OCI-LY7 (cell line): Measurements from ENCODE around the gene ZDHHC3. TPM values are rescaled to one million over a fixed set of nuclear protein-coding genes. Genes with fewer than 3 reads are reported as not detected.
A peak's percentile ranks its signal among the peaks of the same experiment; 100 is the strongest.
"Not testable (repeated sequence)": the region's sequence is repeated elsewhere in the genome, so short reads cannot be mapped to it uniquely, and the experiment has no call there.

Source experiments
- BruUV-seq: library from RNA; stranded (reverse); fragments of 400-500 nt; replicated peaks from 2 replicates; lab custom pipeline; 2021; lab: Mats Ljungman, UMichigan
- CTCF ChIA-PET: fragments of 300-600 bp; sonication (Branson Sonifier 250); formaldehyde crosslinking; loops from one replicate; lab custom pipeline; 2022; ENCODE audit warnings: antibody characterized with exemption; ENCODE audit not compliant: unreplicated experiment; lab: Charles Lee
- POLR2A ChIA-PET: fragments of 300-600 bp; sonication (Branson Sonifier 250); formaldehyde crosslinking; loops from one replicate; lab custom pipeline; 2022; ENCODE audit warnings: antibody characterized with exemption; lab: Charles Lee
- DNase-seq: peaks from one replicate; pipeline ENCODE4 v3.0.0-alpha.2; 2015; ENCODE audit warnings: low spot score
- H2AFZ ChIP-seq: fragments of 200-600 bp; sonication (generic), shearing (Covaris generic); 2 replicates; pipeline ENCODE4 v1.6.1; 2014; ENCODE audit warnings: mild to moderate bottlenecking, antibody characterized with exemption, low read length, moderate library complexity
- H3K27ac ChIP-seq: fragments of 200-600 bp; sonication (generic); 2 replicates; pipeline ENCODE4 v1.5.1; 2014; ENCODE audit warnings: mixed run types, low read depth, mild to moderate bottlenecking, moderate library complexity, low read length, inconsistent platforms; ENCODE audit not compliant: poor library complexity, severe bottlenecking
- H3K36me3 ChIP-seq: fragments of 200-600 bp; sonication (generic); 2 replicates; pipeline ENCODE4 v1.6.1; 2014; ENCODE audit warnings: mild to moderate bottlenecking, antibody characterized with exemption, low read length, moderate library complexity, mixed read lengths; ENCODE audit not compliant: insufficient read depth
- H3K4me1 ChIP-seq: fragments of 200-600 bp; sonication (generic); 2 replicates; pipeline ENCODE4 v1.5.1; 2014; ENCODE audit warnings: mild to moderate bottlenecking, low read length; ENCODE audit not compliant: insufficient read depth, poor library complexity, severe bottlenecking
- H3K4me2 ChIP-seq: fragments of 200-600 bp; sonication (generic); 2 replicates; pipeline ENCODE4 v1.6.1; 2014; ENCODE audit warnings: mild to moderate bottlenecking, low read length
- H3K4me3 ChIP-seq: fragments of 200-600 bp; sonication (generic); 2 replicates; pipeline ENCODE4 v1.5.1; 2014; ENCODE audit warnings: mild to moderate bottlenecking, low read depth, low read length; ENCODE audit not compliant: poor library complexity, severe bottlenecking
- H3K79me2 ChIP-seq: fragments of 200-600 bp; sonication (generic); 2 replicates; pipeline ENCODE4 v1.6.1; 2016; ENCODE audit warnings: low read depth, mild to moderate bottlenecking, low read length, moderate library complexity, mixed read lengths; ENCODE audit not compliant: insufficient read depth
- H3K9me2 ChIP-seq: fragments of 200-600 bp; sonication (generic); 2 replicates; pipeline ENCODE4 v1.6.1; 2016; ENCODE audit warnings: mild to moderate bottlenecking, low read length, mixed read lengths; ENCODE audit not compliant: insufficient read depth
- H3K9me3 ChIP-seq: fragments of 200-600 bp; sonication (generic); 2 replicates; pipeline ENCODE4 v1.6.1; 2014; ENCODE audit warnings: mild to moderate bottlenecking, mixed run types, low read length, mixed read lengths
- H4K20me1 ChIP-seq: fragments of 200-600 bp; sonication (generic); 2 replicates; pipeline ENCODE4 v1.6.1; 2014; ENCODE audit warnings: mild to moderate bottlenecking, antibody characterized with exemption, low read length, moderate library complexity, mixed read lengths; ENCODE audit not compliant: insufficient read depth
- EZH2phosphoT487 ChIP-seq: fragments of 200-600 bp; sonication (generic); IDR thresholded peaks from 2 replicates; pipeline ENCODE4 v1.6.1; 2018; ENCODE audit warnings: low read depth, borderline replicate concordance, mild to moderate bottlenecking, mixed run types, antibody characterized with exemption, low read length, moderate library complexity, mixed read lengths
- intact Hi-C: fragments of 100-400 bp; cut with micrococcal nuclease; formaldehyde crosslinking; loops from one replicate; pipeline ENCODE4 v1.10.0; 2022; ENCODE audit not compliant: unreplicated experiment
- total RNA-seq, 2 experiments: library from RNA; depleted of rRNA in 1 of 2; stranded (reverse); fragments of >200 nt in 1 of 2; shearing (Covaris generic) in 1 of 2; gene quantifications; 2 replicates each; pipeline ENCODE4 v1.2.3, GENCODE V29; 2014 to 2022
- TF ChIP-seq, protein P1 (sequence below): fragments of 200-600 bp; sonication (generic); conservative IDR thresholded peaks from 2 replicates; pipeline ENCODE4 v1.5.1; 2014; ENCODE audit warnings: mild to moderate bottlenecking, antibody characterized with exemption, low read length, moderate library complexity, mixed read lengths

The ZDHHC3 gene
- total RNA-seq, 2 experiments from 2014 or later: 53.1 to 53.6 TPM

DNA sequence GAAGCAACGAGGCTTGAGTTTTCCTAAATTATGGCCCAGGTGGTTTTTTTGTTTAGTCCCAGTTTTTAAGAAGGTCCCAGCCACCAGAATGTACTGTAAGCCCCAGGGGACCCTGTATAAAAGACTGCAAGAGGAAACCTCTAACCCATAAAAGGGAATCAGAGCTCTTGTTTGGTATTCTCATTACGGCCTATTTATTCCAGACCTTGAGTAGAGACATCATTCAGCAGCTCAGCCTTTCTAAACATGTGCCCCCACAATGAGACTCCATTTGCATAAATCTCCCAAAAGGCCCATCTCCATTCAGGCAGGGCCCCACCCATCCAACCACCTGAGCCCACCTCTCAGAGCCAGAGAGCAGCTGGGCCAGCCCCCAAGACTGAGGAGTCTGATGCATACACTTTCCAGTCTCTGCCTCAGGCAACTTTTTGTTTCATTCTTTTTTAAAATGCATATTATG is 25.7 kb downstream of the ZDHHC3 start:
- no peaks in the 10 kb centered on the region for H3K9me2 ChIP-seq
- ChIA-PET CTCF (interaction anchor here (0.6 kb wide), 1 partner anchor 18 kb away, joined by 3 read pairs; no protein-coding TSS in a partner anchor), POLR2A (no interaction called here)
- TF ChIP-seq, protein P1, sequence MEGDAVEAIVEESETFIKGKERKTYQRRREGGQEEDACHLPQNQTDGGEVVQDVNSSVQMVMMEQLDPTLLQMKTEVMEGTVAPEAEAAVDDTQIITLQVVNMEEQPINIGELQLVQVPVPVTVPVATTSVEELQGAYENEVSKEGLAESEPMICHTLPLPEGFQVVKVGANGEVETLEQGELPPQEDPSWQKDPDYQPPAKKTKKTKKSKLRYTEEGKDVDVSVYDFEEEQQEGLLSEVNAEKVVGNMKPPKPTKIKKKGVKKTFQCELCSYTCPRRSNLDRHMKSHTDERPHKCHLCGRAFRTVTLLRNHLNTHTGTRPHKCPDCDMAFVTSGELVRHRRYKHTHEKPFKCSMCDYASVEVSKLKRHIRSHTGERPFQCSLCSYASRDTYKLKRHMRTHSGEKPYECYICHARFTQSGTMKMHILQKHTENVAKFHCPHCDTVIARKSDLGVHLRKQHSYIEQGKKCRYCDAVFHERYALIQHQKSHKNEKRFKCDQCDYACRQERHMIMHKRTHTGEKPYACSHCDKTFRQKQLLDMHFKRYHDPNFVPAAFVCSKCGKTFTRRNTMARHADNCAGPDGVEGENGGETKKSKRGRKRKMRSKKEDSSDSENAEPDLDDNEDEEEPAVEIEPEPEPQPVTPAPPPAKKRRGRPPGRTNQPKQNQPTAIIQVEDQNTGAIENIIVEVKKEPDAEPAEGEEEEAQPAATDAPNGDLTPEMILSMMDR: no peak
- no peak for TF ChIP-seq EZH2phosphoT487
- no peak overlapping the region for H2AFZ ChIP-seq
- H3K9me3 ChIP-seq: no peaks in the 10 kb centered on the region
- no TSS peak for BruUV-seq
- 0 out of 2 replicates have a peak, but pooled peaks cover 9% of the 10 kb centered on the region for H3K79me2 ChIP-seq
- peaks cover 52% of the 10 kb centered on the region for H3K36me3 ChIP-seq
- peaks cover 10% of the 10 kb centered on the region; the same call in 1 of the 2 replicates for H4K20me1 ChIP-seq
- H3K4me2 ChIP-seq: peak overlapping the region; percentile 11; the same call in 1 of the 2 replicates
- H3K4me1 ChIP-seq: peaks cover 31% of the 10 kb centered on the region
- no peak overlapping the region for H3K27ac ChIP-seq
- intact Hi-C loops: no loop called here
- no peak overlapping the region for H3K4me3 ChIP-seq
- no peak for DNase-seq

DNA sequence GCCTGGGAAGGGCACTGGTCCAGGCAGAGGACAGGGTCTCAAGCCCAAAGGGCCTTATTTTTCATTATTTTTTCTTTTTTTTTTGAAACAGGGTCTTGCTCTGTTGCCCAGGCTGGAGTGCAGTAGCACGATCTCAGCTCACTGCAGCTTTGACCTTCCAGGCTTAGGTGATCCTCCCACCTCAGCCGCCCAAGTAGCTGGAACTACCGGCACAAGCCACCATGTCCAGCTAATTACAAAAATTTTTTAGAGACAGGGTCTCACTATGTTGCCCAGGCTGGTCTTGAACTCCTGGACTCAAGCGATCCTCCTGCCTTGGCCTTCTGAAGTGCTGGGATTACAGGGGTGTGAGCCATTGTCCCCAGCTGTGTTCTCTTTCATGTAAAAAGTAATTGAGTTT is 26.2 kb downstream of the ZDHHC3 start:
- H3K27ac ChIP-seq, H3K4me3 ChIP-seq, H4K20me1 ChIP-seq, H3K9me2 ChIP-seq, H3K79me2 ChIP-seq, H3K9me3 ChIP-seq, CTCF ChIA-PET, BruUV-seq, POLR2A ChIA-PET, DNase-seq, H3K4me2 ChIP-seq, H2AFZ ChIP-seq, intact Hi-C loops: not testable (repeated sequence)
- peaks cover 25% of the 10 kb centered on the region for H3K4me1 ChIP-seq
- H3K36me3 ChIP-seq: peaks cover 57% of the 10 kb centered on the region

DNA sequence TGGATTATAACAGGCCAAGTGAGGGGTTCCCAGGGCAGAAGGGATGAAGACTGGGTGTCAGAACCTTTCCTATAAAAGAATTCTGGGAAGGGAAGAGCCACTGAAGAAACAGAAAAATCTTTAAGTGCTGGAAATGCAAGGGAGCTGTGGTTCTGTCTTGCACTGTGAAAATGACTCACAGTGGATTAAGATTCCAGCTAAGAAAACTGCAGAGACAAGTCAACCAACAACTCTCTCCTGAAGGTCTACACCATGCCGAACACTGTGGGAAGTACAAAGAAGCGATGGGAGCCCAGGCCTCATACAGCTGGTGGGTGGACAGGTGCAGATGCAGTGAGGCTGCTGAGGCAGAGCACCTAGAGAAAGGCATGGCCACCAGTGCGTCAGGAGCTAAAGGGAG is 27.7 kb downstream of the ZDHHC3 start:
- TF ChIP-seq EZH2phosphoT487: no peak
- TF ChIP-seq, protein P1: no peak
- Histone ChIP-seq H3K4me3 (no peak overlapping the region), H3K36me3 (peaks cover 50% of the 10 kb centered on the region), H3K4me1 (peaks cover 16% of the 10 kb centered on the region), H3K9me2 (no peaks in the 10 kb centered on the region), H3K4me2 (no peak overlapping the region), H3K79me2 (0 out of 2 replicates have a peak, but pooled peaks cover 4% of the 10 kb centered on the region), H4K20me1 (no peaks in the 10 kb centered on the region), H3K9me3 (no peaks in the 10 kb centered on the region), H3K27ac (no peak overlapping the region), H2AFZ (no peak overlapping the region)
- no peak for DNase-seq
- intact Hi-C loops: no loop called here
- BruUV-seq: no TSS peak
- ChIA-PET POLR2A (interaction anchor here (1.5 kb wide), 1 partner anchor 28 kb away, joined by 3 read pairs; the partner anchor contains the start of gene EXOSC7), CTCF (no interaction called here)
